ENCODE results near the gene EIF2AK3. TPM values are rescaled to one million over a fixed set of nuclear protein-coding genes. Genes with fewer than 3 reads are reported as not detected.

The EIF2AK3 gene
- total RNA-seq, 1 donor from 2014 or later, result 16.0 TPM

- ATAC-seq (no peak), DNase-seq (no peak)
- Histone ChIP-seq H3K9me3 (no peaks in the 10 kb centered on the region), H3K27me3 (ENCODE audit: low read depth) (no peaks in the 10 kb centered on the region), H3K4me3 (no peak overlapping the region), H3K36me3 (peaks cover 22% of the 10 kb centered on the region), H3K4me1 (peaks cover 19% of the 10 kb centered on the region), H3K27ac (no peak overlapping the region)
- intact Hi-C loops (cut with DNase I), result loop anchor here (10.0 kb wide), 1 partner anchor 79 kb away; no protein-coding TSS in a partner anchor
- no peak for TF ChIP-seq CTCF (IDR thresholded peaks at IDR 0.05)
These were observed 31.0 kb downstream of the EIF2AK3 start for GRCh38 chr2:88596141-88596830.

DNA sequence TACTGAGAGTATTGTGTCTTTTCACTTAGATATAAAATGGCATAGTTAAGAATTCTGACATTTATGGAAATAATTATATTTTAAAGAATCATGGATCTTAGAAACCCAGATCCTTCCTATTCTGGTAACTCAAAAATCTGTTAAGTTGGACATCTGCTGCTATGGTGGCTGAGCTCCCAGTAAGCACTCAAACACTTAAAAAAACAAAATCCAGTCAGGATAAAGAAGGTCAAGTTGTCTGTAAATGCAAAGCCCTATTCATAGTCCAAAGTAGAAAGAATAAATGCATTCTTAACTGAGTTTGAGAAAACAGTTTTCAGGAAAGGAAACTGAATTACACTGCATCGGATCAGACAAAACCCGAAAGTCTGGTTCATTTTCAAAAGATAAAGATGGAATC is 35.6 kb downstream of the EIF2AK3 start:
- ATAC-seq, result no peak

GRCh38 chr2:88590998-88591613 is 36.2 kb downstream of the EIF2AK3 start:
- no peaks in the 10 kb centered on the region for H3K9me3 ChIP-seq
- H3K4me3 ChIP-seq, result no peak overlapping the region
- no peak overlapping the region for H3K27ac ChIP-seq
- no peaks in the 10 kb centered on the region for H3K27me3 ChIP-seq (ENCODE audit: low read depth)
- ATAC-seq (peak; percentile 80 to 81), DNase-seq (no peak)
- intact Hi-C loops (cut with DNase I), result loop anchor here (10.0 kb wide), 1 partner anchor 84 kb away; no protein-coding TSS in a partner anchor
- H3K4me1 ChIP-seq, result no peaks in the 10 kb centered on the region
- TF ChIP-seq CTCF (IDR thresholded peaks at IDR 0.05), result peak; percentile 73
- peaks cover 66% of the 10 kb centered on the region for H3K36me3 ChIP-seq

More for the DNA sequence above, 35.6 kb downstream of the EIF2AK3 start:
- DNase-seq, result no peak
- no peaks in the 10 kb centered on the region for H3K27me3 ChIP-seq (ENCODE audit: low read depth)
- H3K9me3 ChIP-seq, result no peaks in the 10 kb centered on the region
- H3K36me3 ChIP-seq, result peaks cover 60% of the 10 kb centered on the region
- no peaks in the 10 kb centered on the region for H3K4me1 ChIP-seq
- intact Hi-C loops (cut with DNase I), result loop anchor here (10.0 kb wide), 1 partner anchor 83 kb away; no protein-coding TSS in a partner anchor
- TF ChIP-seq CTCF (IDR thresholded peaks at IDR 0.05), result no peak
- no peak overlapping the region for H3K27ac ChIP-seq
- no peak overlapping the region for H3K4me3 ChIP-seq

GRCh38 chr2:88585969-88586368 is 41.3 kb downstream of the EIF2AK3 start:
- no peak for TF ChIP-seq CTCF (IDR thresholded peaks at IDR 0.05)

GRCh38 chr2:88582030-88582429 is 45.2 kb downstream of the EIF2AK3 start:
- no peaks in the 10 kb centered on the region for H3K27me3 ChIP-seq (ENCODE audit: low read depth)
- no peak for TF ChIP-seq CTCF (IDR thresholded peaks at IDR 0.05)
- intact Hi-C loops (cut with DNase I), result no loop called here
- no peak overlapping the region for H3K4me3 ChIP-seq
- no peaks in the 10 kb centered on the region for H3K4me1 ChIP-seq
- H3K9me3 ChIP-seq, result no peaks in the 10 kb centered on the region
- no peak overlapping the region for H3K27ac ChIP-seq
- ATAC-seq (no peak), DNase-seq (no peak)
- H3K36me3 ChIP-seq, result peaks cover 98% of the 10 kb centered on the region

More at GRCh38 chr2:88585969-88586368, 41.3 kb downstream of the EIF2AK3 start:
- ATAC-seq (no peak), DNase-seq (no peak)
- Histone ChIP-seq H3K4me1 (no peaks in the 10 kb centered on the region), H3K4me3 (no peak overlapping the region), H3K27me3 (ENCODE audit: low read depth) (no peaks in the 10 kb centered on the region), H3K27ac (no peak overlapping the region), H3K36me3 (peaks cover 95% of the 10 kb centered on the region), H3K9me3 (no peaks in the 10 kb centered on the region)
- intact Hi-C loops (cut with DNase I), result no loop called here
